ENCODE measurements around the gene STK38L. TPM values are rescaled to one million over a fixed set of nuclear protein-coding genes. Genes with fewer than 3 reads are reported as not detected.
A peak's percentile ranks its signal among the peaks of the same experiment; 100 is the strongest.

The STK38L gene
- total RNA-seq, result 100 to 1,000 TPM in 1 of 4 donors, 10 to 100 TPM in 3; 70.0 to 111 (median 79.2) TPM

DNA sequence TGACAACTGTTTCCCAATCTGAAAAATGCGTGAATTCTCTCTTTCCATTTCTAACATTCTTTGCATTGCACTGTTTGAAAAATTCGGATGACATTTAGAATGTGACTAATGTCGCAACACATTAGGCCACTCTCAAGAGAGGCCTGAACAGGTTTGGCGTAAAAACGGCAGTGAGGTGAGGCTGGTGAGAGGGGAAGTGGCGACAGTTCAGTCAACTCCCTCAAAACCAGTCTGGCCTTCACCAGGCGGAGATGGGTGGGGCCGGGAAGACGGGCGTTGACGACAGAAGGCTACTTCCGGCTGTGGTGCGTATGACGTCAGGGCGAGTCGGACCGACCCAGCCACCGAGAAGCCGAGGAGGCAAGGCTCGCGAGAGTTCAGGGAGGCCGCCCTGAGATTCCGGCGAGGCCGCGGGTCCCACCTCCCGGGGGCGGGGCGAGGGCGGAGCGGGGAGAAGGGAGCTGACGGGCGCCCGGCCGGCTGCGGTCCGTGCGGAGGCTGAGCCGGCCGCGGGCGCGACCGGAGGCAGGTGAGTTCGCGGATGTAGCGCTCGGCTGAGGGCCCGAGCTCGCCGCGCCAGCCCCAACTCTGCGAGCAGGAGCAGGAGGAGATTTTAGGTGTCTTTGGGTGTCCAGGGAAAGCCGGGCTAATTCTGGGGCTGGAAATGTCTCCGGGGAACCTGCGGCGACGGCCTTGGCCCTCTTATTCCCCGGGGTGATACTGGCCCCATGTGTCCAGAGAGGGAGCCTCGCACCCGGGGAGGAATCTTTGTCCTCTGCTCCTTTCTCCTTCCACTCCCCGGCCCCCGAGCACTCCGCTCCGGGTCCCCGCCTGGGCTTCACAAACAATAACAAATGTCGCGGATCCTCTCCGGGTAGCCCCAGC is at the start of gene STK38L:
Gene STK38L (plus strand): TSS at position 483 of the 885 bp plus-strand sequence. CDS start 53,435 bp downstream, outside the sequence.
- Histone ChIP-seq H3K9me3 (no peaks in the 10 kb centered on the region), H3K27ac (peak within 1 kb of the TSS; percentile 76 to 93 (median 92)), H3K27me3 (no peaks in the 10 kb centered on the region), H3K4me1 (peaks cover 0 to 41% (median 7%) of the 10 kb centered on the region in 3 donors), H3K4me3 (peak within 1 kb of the TSS; percentile 65 to 74), H3K36me3 (no peaks in the 10 kb centered on the region)
- ATAC-seq, result peak; percentile 95
- no peak for TF ChIP-seq EP300 (IDR thresholded peaks at IDR 0.05)
- TF ChIP-seq POLR2A (IDR thresholded peaks at IDR 0.05), result peak; percentile 95 to 97
- TF ChIP-seq, protein P1, sequence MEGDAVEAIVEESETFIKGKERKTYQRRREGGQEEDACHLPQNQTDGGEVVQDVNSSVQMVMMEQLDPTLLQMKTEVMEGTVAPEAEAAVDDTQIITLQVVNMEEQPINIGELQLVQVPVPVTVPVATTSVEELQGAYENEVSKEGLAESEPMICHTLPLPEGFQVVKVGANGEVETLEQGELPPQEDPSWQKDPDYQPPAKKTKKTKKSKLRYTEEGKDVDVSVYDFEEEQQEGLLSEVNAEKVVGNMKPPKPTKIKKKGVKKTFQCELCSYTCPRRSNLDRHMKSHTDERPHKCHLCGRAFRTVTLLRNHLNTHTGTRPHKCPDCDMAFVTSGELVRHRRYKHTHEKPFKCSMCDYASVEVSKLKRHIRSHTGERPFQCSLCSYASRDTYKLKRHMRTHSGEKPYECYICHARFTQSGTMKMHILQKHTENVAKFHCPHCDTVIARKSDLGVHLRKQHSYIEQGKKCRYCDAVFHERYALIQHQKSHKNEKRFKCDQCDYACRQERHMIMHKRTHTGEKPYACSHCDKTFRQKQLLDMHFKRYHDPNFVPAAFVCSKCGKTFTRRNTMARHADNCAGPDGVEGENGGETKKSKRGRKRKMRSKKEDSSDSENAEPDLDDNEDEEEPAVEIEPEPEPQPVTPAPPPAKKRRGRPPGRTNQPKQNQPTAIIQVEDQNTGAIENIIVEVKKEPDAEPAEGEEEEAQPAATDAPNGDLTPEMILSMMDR (IDR thresholded peaks at IDR 0.05), result peak in 3 of 4 experiments; percentile 27 to 61 (median 38)
- TF ChIP-seq POLR2AphosphoS5 (IDR thresholded peaks at IDR 0.05), result peak; percentile 83
- WGBS, 2 donors (ENCODE audit: low coverage in 1 of 2), result 9 to 37% methylated on average over 11 to 21 of the region's 69 CpGs

DNA sequence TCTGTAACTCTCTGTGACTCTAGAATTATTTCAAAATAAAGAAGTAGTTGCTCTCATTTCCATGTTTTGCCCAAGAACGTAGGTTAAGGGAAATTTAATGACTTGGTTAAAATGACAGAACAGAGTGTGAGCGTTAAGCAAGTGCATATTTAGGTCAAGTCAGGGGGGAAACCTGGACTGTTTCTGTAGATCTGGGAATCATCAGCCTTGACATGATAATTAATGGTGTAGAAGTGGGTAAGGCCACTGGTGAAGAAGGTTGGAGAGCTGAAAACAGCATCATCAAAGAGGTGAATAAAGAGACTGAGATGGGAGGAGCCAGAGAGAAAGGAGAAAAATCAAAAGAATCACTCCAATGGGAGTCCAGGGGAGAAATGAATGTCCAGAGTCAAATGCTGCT is 49.4 kb upstream of the STK38L start:
- H3K36me3 ChIP-seq, result no peaks in the 10 kb centered on the region
- ATAC-seq, result no peak
- peaks cover 8 to 80% (median 19%) of the 10 kb centered on the region in 3 donors for H3K4me1 ChIP-seq
- WGBS, 2 donors (ENCODE audit: low coverage in 1 of 2), result 14 to 80% methylated on average over 1 to 2 of the region's 2 CpGs
- no peaks in the 10 kb centered on the region for H3K9me3 ChIP-seq
- peak overlapping the region; percentile 82 to 97 (median 84) for H3K27ac ChIP-seq
- TF ChIP-seq, protein P1 (IDR thresholded peaks at IDR 0.05), result no peak
- peak; percentile 66 for TF ChIP-seq POLR2AphosphoS5 (IDR thresholded peaks at IDR 0.05)
- TF ChIP-seq POLR2A (IDR thresholded peaks at IDR 0.05), result no peak
- peak; percentile 33 for TF ChIP-seq EP300 (IDR thresholded peaks at IDR 0.05)
- H3K4me3 ChIP-seq, result no peak overlapping the region
- no peaks in the 10 kb centered on the region for H3K27me3 ChIP-seq

DNA sequence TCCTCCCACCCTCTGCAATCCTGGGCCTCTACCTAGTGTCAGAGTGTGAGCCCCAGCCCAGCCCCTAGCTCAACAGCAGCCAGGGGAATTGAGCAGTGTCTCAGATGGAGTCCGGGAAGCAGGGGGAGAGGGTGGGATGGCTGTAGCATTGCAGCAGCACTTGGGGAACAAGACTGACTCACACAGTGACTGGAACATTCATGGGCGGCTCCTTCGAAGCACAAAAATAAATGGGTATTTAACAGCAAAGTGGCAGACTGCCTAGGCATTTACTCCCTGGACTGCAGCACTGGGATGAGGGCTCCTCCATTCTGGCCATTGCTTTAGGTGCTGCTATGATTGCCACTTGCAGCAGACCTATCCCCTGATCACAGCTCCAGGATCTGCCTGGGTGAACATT is 46.0 kb upstream of the STK38L start:
- H3K4me1 ChIP-seq, result peaks cover 10 to 72% (median 24%) of the 10 kb centered on the region in 3 donors
- no peaks in the 10 kb centered on the region for H3K9me3 ChIP-seq
- H3K27me3 ChIP-seq, result no peaks in the 10 kb centered on the region
- no peaks in the 10 kb centered on the region for H3K36me3 ChIP-seq
- no peak overlapping the region for H3K4me3 ChIP-seq
- TF ChIP-seq, protein P1 (IDR thresholded peaks at IDR 0.05), result peak in 1 of 4 experiments; percentile 10
- TF ChIP-seq EP300 (IDR thresholded peaks at IDR 0.05), result no peak
- peak; percentile 95 for TF ChIP-seq POLR2AphosphoS5 (IDR thresholded peaks at IDR 0.05)
- TF ChIP-seq POLR2A (IDR thresholded peaks at IDR 0.05), result no peak
- peak; percentile 81 for ATAC-seq
- whole genome bisulfite sequencing, 2 donors (ENCODE audit: low coverage in 1 of 2), result 6% methylated on average over 3 of the region's 3 CpGs; no CpG with 5 or more reads in 1 of the 2 donors
- peak overlapping the region; percentile 69 to 94 (median 81) for H3K27ac ChIP-seq

DNA sequence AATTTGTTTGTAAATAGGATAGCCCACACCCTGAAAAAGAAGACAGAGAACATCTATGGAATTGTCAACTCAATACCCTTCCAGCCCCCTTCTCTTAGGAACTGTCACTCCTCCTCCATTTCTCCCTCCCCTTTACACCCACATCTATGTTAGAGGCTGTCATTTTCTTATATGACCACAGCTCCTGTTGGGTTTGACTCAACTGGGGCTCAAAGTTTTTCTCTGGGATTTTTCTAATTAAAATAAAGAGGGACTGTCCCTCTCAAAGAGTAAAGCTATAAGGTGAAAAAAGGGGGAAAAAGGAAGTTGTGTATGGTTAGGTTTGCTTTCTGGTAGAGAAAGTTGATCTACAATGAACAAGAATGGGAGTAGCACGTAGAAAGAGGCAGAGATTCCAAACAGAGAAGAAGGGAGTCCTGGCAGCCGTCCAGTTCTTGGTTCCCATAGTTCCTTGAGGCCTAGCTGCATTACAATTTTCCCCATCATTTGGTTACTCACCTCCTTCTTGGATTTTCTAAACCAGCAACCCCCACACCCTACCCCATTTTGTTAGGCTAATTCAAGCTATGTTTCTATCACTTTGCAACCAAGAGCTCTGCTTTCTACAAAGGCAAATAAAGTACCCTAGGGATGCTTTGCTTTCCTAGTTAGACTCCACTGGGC is 44.3 kb upstream of the STK38L start:
- no peak for ATAC-seq

More for the DNA sequence above, 44.3 kb upstream of the STK38L start:
- Histone ChIP-seq H3K27me3 (no peaks in the 10 kb centered on the region), H3K27ac (peak overlapping the region; percentile 30 to 83 (median 74)), H3K4me3 (no peak overlapping the region), H3K36me3 (no peaks in the 10 kb centered on the region), H3K9me3 (no peaks in the 10 kb centered on the region), H3K4me1 (peaks cover 3 to 55% (median 19%) of the 10 kb centered on the region in 3 donors)
- no peak for TF ChIP-seq EP300 (IDR thresholded peaks at IDR 0.05)
- TF ChIP-seq, protein P1 (IDR thresholded peaks at IDR 0.05), result no peak
- no peak for TF ChIP-seq POLR2A (IDR thresholded peaks at IDR 0.05)
- TF ChIP-seq POLR2AphosphoS5 (IDR thresholded peaks at IDR 0.05), result no peak
- WGBS, 2 donors (ENCODE audit: low coverage in 1 of 2), result 22 to 46% methylated on average over 2 of the region's 2 CpGs
